Testis (tissue), 2 donors: ENCODE results near the gene CCDC137.

ENCODE experiments used
- CTCF ChIP-seq, 3 experiments: fragments of 450-650 bp in 2 of 3; fragments of 200-600 bp in 1 of 3; sonication (generic) in 1 of 3; IDR thresholded peaks; one replicate each; pipeline ENCODE4 v1.5.1; 2016 to 2019; ENCODE audit warnings: antibody characterized with exemption in 3 of 3, mild to moderate bottlenecking in 2 of 3, moderate library complexity in 1 of 3
- POLR2A ChIP-seq: fragments of 450-650 bp; IDR thresholded peaks from one replicate; pipeline ENCODE4 v1.6.1; 2017; ENCODE audit warnings: antibody characterized with exemption, mild to moderate bottlenecking, moderate library complexity

- no peak for TF ChIP-seq CTCF (IDR thresholded peaks at IDR 0.05)
- no peak for TF ChIP-seq POLR2A
These were observed 21.4 kb downstream of the CCDC137 start for GRCh38 chr17:81687770-81688541.
